GM19328 (cell line): Measurements from ENCODE around the gene ERCC5.

Experiments used
- ATAC-seq: cut with Tn5 transposase; IDR thresholded peaks from one replicate; pipeline ENCODE4 v1.9.1; 2021; ENCODE audit warnings: mild to moderate bottlenecking, moderate library complexity; ENCODE audit not compliant: unreplicated experiment

Gene ERCC5

GRCh38 chr13:102917019-102917418, 71.2 kb downstream of the ERCC5 start:
- ATAC-seq, result no peak

GRCh38 chr13:102922184-102922583, 76.4 kb downstream of the ERCC5 start:
- ATAC-seq, result no peak
